Breast epithelium (tissue), 4 donors: ENCODE data around the gene PIGQ. TPM values are rescaled to one million over a fixed set of nuclear protein-coding genes. Genes with fewer than 3 reads are reported as not detected.
"Not testable (repeated sequence)": the region's sequence is repeated elsewhere in the genome, so short reads cannot be mapped to it uniquely, and the experiment has no call there.

Experiments
- DNase-seq, 2 donors: peaks; one replicate each; pipeline ENCODE4 v3.0.0-alpha.2; 2019; ENCODE audit warnings: low spot score in 2 of 2
- H3K27ac ChIP-seq, 2 donors: fragments of 200-600 bp; sonication (generic) in 1 of 2; one replicate each; pipeline ENCODE4 v1.5.1; 2016 to 2019; ENCODE audit warnings: mild to moderate bottlenecking in 1 of 2
- H3K27me3 ChIP-seq, 2 donors: fragments of 200-600 bp; sonication (generic) in 1 of 2; one replicate each; pipeline versions ENCODE4 v1.5.1 to v1.6.0; 2017 to 2019; ENCODE audit warnings: control low read depth in 1 of 2, mild to moderate bottlenecking in 1 of 2
- H3K36me3 ChIP-seq: fragments of 200-600 bp; one replicate; pipeline ENCODE4 v1.5.1; 2019
- H3K4me1 ChIP-seq, 2 donors: fragments of 200-600 bp; sonication (generic); one replicate each; pipeline ENCODE4 v1.5.1; 2016 to 2019; ENCODE audit warnings: control low read depth in 1 of 2
- H3K4me3 ChIP-seq, 3 donors: fragments of 200-600 bp; sonication (generic); 1 replicate in 2 of 3; 2 replicates in 1 of 3; pipeline ENCODE4 v1.5.1; 2016 to 2019; ENCODE audit warnings: mild to moderate bottlenecking in 3 of 3, moderate library complexity in 2 of 3
- H3K9me3 ChIP-seq, 2 donors: fragments of 200-600 bp; sonication (generic) in 1 of 2; one replicate each; pipeline ENCODE4 v1.5.1; 2016 to 2019; ENCODE audit warnings: control low read depth in 1 of 2
- POLR2A ChIP-seq: fragments of 450-650 bp; IDR thresholded peaks from one replicate; pipeline ENCODE4 v1.6.1; 2016; ENCODE audit warnings: antibody characterized with exemption, mild to moderate bottlenecking, moderate library complexity
- POLR2AphosphoS5 ChIP-seq, 3 donors: sonication (generic); formaldehyde crosslinking; IDR thresholded peaks; one replicate each; pipeline ENCODE4 v1.6.1; 2017; ENCODE audit warnings: antibody characterized with exemption in 3 of 3
- intact Hi-C: fragments of 100-400 bp; cut with DNase I; formaldehyde crosslinking; loops from one replicate; pipeline ENCODE4 v1.15.1; 2023; ENCODE audit warnings: low total_unique reads
- total RNA-seq, 3 donors: library from RNA; depleted of rRNA; stranded (reverse); fragments of >200 nt; gene quantifications; one replicate each; pipeline ENCODE4 v1.1.0, GENCODE V29; 2016
- TF ChIP-seq, protein P1 (sequence below), 3 donors: fragments of 450-650 bp; IDR thresholded peaks; one replicate each; pipeline ENCODE4 v1.5.1; 2016 to 2017; ENCODE audit warnings: antibody characterized with exemption in 3 of 3, mild to moderate bottlenecking in 3 of 3, moderate library complexity in 3 of 3

PIGQ gene
- total RNA-seq, 3 donors from 2014 or later, result 22.2 to 36.1 (median 31.9) TPM

DNA sequence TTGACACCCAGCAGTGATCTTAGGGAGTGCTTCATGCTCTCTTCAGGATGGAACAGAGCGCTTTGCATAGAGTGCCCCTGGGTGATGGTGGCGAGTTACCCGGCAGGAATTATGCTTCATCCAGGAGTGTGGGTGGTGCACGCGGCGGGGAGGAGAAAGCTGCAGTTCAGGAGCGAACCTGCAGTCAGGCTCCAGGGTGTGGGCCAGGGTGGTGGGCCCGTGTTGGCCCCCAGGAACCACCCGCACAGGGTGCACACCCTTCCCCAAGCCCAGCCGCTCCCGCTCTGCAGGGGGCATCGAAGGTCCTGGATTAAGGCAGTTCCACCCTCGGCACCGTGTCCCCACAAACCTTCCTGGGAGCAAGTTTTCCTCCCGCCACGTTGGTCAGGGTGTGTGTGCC, 24.0 kb downstream of the PIGQ start:
- Histone ChIP-seq H3K27ac (peak overlapping the region; percentile 64 to 81), H3K27me3 (no peaks in the 10 kb centered on the region), H3K9me3 (no peaks in the 10 kb centered on the region), H3K36me3 (no peaks in the 10 kb centered on the region), H3K4me3 (peak overlapping the region in 2 of 3 donors; percentile 53 to 69), H3K4me1 (peaks cover 6 to 24% of the 10 kb centered on the region in 2 donors)
- DNase-seq, result no peak
- TF ChIP-seq, protein P1, sequence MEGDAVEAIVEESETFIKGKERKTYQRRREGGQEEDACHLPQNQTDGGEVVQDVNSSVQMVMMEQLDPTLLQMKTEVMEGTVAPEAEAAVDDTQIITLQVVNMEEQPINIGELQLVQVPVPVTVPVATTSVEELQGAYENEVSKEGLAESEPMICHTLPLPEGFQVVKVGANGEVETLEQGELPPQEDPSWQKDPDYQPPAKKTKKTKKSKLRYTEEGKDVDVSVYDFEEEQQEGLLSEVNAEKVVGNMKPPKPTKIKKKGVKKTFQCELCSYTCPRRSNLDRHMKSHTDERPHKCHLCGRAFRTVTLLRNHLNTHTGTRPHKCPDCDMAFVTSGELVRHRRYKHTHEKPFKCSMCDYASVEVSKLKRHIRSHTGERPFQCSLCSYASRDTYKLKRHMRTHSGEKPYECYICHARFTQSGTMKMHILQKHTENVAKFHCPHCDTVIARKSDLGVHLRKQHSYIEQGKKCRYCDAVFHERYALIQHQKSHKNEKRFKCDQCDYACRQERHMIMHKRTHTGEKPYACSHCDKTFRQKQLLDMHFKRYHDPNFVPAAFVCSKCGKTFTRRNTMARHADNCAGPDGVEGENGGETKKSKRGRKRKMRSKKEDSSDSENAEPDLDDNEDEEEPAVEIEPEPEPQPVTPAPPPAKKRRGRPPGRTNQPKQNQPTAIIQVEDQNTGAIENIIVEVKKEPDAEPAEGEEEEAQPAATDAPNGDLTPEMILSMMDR (IDR thresholded peaks at IDR 0.05), result peak in 1 of 3 donors; percentile 16
- no peak for TF ChIP-seq POLR2A
- intact Hi-C loops, result no loop called here

DNA sequence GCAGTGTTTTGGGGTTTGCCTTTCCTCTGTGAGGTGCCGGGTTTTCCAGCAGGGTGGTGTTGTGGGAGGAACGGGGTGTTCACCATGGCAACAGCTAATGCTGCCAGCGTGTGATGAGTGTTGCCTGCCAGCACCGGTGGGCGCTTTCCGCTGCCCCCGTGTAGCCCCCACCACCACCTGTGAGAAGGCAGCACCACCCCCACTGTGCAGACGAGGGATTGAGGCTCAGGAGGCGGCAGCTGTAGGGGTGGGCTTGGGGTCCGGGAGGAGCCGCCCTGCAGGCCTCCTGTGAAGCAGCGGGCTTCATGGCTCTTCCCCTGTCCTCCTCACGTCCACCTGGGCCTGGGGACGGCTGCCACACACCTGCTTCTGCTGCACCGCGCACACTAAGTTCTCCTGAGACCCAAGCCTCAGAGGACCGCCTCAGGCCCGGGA, 25.3 kb downstream of the PIGQ start:
- H3K36me3 ChIP-seq, result no peaks in the 10 kb centered on the region
- H3K27me3 ChIP-seq, result no peaks in the 10 kb centered on the region
- peaks cover 6 to 24% of the 10 kb centered on the region in 2 donors for H3K4me1 ChIP-seq
- no peak overlapping the region for H3K27ac ChIP-seq
- no peak for DNase-seq
- no peak overlapping the region for H3K4me3 ChIP-seq
- no peaks in the 10 kb centered on the region for H3K9me3 ChIP-seq
- TF ChIP-seq, protein P1 (IDR thresholded peaks at IDR 0.05), result no peak
- TF ChIP-seq POLR2AphosphoS5 (IDR thresholded peaks at IDR 0.05) (no peak), POLR2A (no peak)
- intact Hi-C loops, result no loop called here

DNA sequence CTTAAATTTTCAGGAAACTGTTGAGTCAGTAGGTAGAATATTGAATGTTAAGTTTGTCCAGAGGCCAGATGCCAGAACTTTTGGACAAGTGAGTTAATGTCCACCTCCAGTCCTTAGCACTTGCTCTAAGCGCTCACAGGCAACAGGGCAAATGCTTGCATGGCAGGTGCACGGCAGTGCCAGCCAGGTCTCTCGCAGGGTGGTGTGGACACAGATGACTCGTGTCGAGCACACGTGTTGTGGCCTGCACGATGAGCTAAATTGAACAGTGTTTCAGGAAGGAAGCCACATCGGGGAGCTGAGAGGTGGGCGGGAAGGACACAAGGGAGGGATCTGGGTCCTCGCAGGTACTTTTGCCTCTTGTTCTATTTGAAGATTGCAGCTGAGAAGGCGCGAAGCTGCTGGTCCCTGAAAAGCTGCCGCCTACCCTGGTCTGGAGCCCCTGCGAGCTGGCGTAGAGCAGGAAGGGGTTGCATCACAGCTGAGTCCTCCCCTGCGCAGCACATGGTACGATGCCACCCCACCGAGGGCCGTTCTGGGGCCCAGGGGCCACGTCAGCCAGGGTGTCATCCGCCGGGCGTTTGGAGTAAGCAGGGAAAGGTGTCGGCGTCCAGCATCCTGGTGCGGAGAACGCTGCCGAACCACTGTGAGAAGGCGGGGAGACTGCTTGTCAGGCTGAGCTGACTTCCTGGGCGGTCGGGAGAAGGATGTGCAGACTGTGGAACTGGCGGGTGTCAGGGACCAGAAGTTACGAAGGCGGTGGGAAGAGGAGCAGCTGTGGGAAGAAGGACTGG, 26.4 kb downstream of the PIGQ start:
- H3K36me3 ChIP-seq, result no peaks in the 10 kb centered on the region
- no peak overlapping the region for H3K4me3 ChIP-seq
- H3K4me1 ChIP-seq, result peaks cover 6 to 24% of the 10 kb centered on the region in 2 donors
- H3K27ac ChIP-seq, result no peak overlapping the region
- no peaks in the 10 kb centered on the region for H3K27me3 ChIP-seq
- no peaks in the 10 kb centered on the region for H3K9me3 ChIP-seq
- no peak for DNase-seq
- TF ChIP-seq POLR2AphosphoS5 (IDR thresholded peaks at IDR 0.05) (no peak), POLR2A (no peak)
- TF ChIP-seq, protein P1 (IDR thresholded peaks at IDR 0.05), result no peak
- intact Hi-C loops, result no loop called here

DNA sequence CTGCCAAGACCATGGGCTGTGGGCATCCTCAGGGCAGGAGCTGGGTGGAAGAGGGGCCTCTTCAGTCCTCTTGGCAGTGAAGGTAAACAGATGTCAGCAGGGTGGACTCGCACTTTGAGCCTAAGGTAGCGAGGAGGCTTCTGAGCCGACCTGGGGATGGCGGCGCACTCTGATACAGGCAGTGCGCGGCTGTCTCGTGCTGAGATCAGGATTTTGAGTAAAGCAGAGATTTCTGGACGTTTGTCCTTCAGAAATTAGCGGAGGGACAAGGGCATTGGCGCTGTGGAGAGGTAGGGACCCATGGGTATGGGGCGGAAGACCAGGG, 26.9 kb downstream of the PIGQ start:
- peaks cover 6 to 22% of the 10 kb centered on the region in 2 donors for H3K4me1 ChIP-seq
- no peak for DNase-seq
- intact Hi-C loops, result no loop called here
- H3K9me3 ChIP-seq, result no peaks in the 10 kb centered on the region
- no peak overlapping the region for H3K4me3 ChIP-seq
- no peak overlapping the region for H3K27ac ChIP-seq
- no peaks in the 10 kb centered on the region for H3K36me3 ChIP-seq
- TF ChIP-seq, protein P1 (IDR thresholded peaks at IDR 0.05), result no peak
- TF ChIP-seq POLR2A, result no peak
- H3K27me3 ChIP-seq, result no peaks in the 10 kb centered on the region

DNA sequence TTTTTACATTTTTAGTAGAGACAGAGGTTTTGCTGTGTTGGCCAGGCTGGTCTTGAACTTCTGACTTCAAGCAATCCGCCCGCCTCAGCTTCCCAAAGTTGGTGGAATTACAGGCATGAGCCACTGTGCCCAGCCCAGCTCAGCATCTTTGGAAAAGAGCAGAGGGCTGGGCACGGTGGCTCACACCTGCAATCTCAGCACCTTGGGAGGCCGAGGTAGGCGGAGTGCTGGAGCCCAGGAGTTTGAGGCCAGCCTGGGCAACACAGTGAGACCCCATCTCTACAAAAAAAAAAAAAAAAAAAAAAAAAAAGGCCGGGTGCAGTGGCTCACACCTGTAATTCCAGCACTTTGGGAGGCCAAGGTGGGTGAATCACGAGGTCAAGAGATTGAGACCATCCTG, 27.9 kb downstream of the PIGQ start:
- H3K27me3 ChIP-seq, DNase-seq, H3K4me3 ChIP-seq, H3K27ac ChIP-seq, H3K9me3 ChIP-seq, H3K36me3 ChIP-seq, intact Hi-C loops: not testable (repeated sequence)
- H3K4me1 ChIP-seq, result peaks cover 0 to 14% of the 10 kb centered on the region in 2 donors
